Stimulated activated CD8-positive, alpha-beta memory T cell treated with anti-CD3 and anti-CD28 coated beads, Interleukin-2, amount 100 ng/mL, for 48 hours (primary cell): ENCODE data around the gene FBLN7.
"Not testable (repeated sequence)": the region's sequence is repeated elsewhere in the genome, so short reads cannot be mapped to it uniquely, and the experiment has no call there.

ENCODE experiments used
- DNase-seq, 2 donors: peaks; one replicate each; pipeline ENCODE4 v3.0.0-alpha.2; 2020; ENCODE audit warnings: low read depth in 2 of 2

Gene FBLN7

GRCh38 chr2:112184121-112184520 lies 45.9 kb downstream of the FBLN7 start:
- no peak for DNase-seq

DNA sequence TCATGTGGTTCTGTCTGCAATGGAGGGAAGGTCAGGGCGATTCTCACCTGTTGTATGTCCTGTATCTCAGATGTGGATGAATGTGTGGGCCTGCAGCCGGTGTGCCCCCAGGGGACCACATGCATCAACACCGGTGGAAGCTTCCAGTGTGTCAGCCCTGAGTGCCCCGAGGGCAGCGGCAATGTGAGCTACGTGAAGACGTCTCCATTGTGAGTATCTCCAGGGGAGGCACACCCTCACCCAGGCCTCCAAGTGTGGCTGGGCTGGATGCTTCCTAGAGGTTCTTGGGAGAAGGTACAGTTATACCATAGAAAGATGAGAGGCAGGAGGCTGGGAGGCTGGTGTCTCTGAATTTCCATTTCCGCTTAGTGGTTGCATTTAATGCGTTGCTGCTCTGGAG lies 46.9 kb downstream of the FBLN7 start:
- DNase-seq: no peak

- no peak for DNase-seq
Observed at GRCh38 chr2:112187046-112187715, 49.0 kb downstream of the FBLN7 start.

DNA sequence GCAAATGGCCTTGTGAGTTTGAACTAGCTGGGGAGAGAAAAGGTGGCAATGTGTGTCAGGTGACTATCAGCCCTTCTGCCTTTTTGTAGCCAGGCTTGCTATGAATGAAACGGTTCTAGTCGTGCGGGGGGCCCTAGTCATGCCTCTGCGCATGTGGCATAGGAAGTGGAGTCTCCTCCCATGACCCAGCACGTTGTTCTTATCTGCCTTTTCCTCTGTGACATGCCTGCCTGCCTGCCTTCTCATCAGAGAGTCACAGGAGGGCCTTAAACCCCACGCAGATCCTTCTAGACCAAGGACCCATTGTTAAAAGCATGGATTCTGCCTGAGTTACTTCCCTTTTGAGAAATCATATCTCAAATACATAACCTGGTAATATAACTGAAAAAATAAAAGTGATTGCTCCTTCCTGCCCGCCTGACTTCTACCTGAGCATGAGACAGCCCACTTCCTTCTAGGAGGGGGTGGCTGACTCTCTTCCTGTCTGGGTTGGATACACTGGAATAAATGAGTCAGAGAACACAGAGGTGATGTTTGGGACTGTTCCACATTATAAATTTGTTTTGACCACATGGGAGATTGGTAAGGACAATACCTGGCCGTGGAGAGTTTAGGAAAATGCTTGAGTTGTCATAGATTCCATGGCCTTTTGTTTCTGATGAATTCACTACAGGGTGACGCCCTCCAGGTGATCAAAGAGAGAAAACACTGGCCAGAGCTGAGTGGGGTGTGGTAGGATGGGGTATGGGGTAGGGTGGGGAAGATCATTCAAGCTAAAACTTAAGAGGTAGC lies 49.8 kb downstream of the FBLN7 start:
- peak; percentile 47 to 58 for DNase-seq

- no peak for DNase-seq
Observed at GRCh38 chr2:112189001-112189556, 50.9 kb downstream of the FBLN7 start.

GRCh38 chr2:112194028-112194427 lies 55.8 kb downstream of the FBLN7 start:
- DNase-seq: no peak

DNA sequence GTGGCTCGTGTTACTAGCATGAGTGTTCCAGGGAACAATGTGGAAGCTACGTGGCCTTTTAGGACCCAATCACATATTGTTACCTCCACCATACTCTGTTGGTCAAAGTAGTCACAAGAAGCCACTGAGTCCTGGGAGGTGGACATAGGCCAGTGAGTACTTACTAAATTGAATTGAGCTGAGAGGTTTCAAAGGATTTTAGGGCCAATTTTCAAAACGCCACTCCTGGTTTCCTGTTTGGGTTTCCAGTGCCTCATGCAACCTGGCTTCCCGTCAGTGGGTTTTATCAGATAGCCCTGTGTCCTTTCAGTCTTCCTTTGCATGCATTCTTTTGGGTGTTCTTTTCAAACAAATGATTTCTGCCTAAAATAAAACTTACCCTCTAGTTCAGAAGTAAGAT lies 56.3 kb downstream of the FBLN7 start:
- no peak for DNase-seq

- no peak for DNase-seq
Observed at GRCh38 chr2:112195167-112195766, 57.1 kb downstream of the FBLN7 start.

GRCh38 chr2:112195950-112196349 lies 57.8 kb downstream of the FBLN7 start:
- no peak for DNase-seq

GRCh38 chr2:112197868-112198267 lies 59.7 kb downstream of the FBLN7 start:
- no peak for DNase-seq

- no peak for DNase-seq
Observed at GRCh38 chr2:112198780-112199179, 60.6 kb downstream of the FBLN7 start.

DNA sequence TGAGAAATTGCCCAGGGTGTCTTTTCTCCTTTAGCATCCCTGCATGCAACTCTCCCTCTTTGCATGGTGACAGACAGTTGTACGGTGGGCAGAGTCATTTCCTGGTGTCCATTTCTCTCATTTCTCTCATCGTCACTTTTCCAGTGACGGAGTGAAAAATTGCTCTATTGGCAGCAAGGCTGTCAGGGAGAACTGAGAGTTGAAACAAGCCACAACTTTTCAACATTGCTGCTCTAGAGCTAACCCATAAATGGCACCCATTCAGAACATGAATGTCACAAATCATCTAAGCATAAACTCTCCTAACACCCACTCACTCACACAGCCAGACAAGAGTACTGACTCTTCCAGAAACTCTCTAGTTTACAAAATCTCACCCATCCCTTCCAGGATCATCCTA lies 61.0 kb downstream of the FBLN7 start:
- no peak for DNase-seq

GRCh38 chr2:112201696-112202430 lies 63.7 kb downstream of the FBLN7 start:
- DNase-seq: no peak

- no peak for DNase-seq
Observed at GRCh38 chr2:112204411-112204810, 66.2 kb downstream of the FBLN7 start.

DNA sequence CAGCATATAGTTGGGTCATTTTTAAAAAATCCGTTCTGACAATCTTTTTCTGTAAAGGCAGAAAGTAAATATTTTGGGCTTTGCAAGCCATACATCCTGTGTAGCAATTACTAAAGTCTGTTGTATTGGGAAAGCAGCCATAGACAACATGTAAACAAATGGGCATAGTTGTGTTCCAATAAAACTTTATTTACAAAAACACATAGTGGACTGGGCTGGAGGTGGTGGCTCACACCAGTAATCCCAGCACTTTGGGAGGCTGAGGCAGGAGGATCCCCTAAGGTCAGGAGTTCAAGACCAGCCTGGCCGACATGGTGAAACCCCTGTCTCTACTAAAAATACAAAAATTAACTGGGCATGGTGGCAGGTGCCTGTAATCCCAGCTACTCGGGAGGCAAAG lies 69.7 kb downstream of the FBLN7 start:
- DNase-seq: not testable (repeated sequence)

GRCh38 chr2:112216167-112216566 lies 78.0 kb downstream of the FBLN7 start:
- no peak for DNase-seq

GRCh38 chr2:112217854-112218253 lies 79.7 kb downstream of the FBLN7 start:
- DNase-seq: no peak

- DNase-seq: no peak
Observed at GRCh38 chr2:112220186-112220585, 82.0 kb downstream of the FBLN7 start.

GRCh38 chr2:112220831-112221230 lies 82.6 kb downstream of the FBLN7 start:
- no peak for DNase-seq

GRCh38 chr2:112229348-112229747 lies 91.2 kb downstream of the FBLN7 start:
- no peak for DNase-seq

DNA sequence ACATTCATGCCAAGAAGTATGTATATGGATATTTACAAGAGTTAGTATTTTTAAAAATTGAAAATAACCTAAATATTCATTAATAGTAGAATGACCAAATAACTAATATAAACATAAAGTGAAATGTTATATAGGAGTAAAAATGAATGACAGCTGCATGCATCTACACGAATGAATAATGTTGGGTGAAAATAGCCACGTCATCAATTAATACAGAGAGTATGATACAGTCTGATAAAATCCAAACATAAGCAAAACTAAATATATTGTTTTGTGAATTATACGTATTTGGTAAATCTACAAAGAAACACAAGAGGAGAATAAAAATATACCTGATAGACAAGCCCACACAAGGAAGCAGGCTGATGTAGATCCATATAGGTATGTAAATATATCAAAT lies 92.2 kb downstream of the FBLN7 start:
- DNase-seq: no peak
